ENCODE results near the gene MPHOSPH9. TPM values are rescaled to one million over a fixed set of nuclear protein-coding genes. Genes with fewer than 3 reads are reported as not detected.

Gene MPHOSPH9
- total RNA-seq, 1 experiment from 2014 or later: 72.3 TPM

GRCh38 chr12:123238961-123239360 is 6.0 kb upstream of the MPHOSPH9 start:
- peaks cover 6% of the 10 kb centered on the region; the same call in 1 of the 2 replicates for H3K4me1 ChIP-seq (ENCODE audit: control insufficient read depth, insufficient read depth, low read length)
- intact Hi-C loops (cut with micrococcal nuclease; ENCODE audit: unreplicated experiment) (loop anchor here (10.0 kb wide), 1 partner anchor 254 kb away; the partner anchor contains the start of gene ARL6IP4), in situ Hi-C loops (cut with HindIII; ENCODE audit: low pct_unique_long_range_greater_than_20kb, low sequenced_read_pairs) (no loop called here)
- ChIA-PET CTCF (no interaction called here), POLR2A (no interaction called here)
- H3K9me3 ChIP-seq (ENCODE audit: control insufficient read depth, insufficient read depth, low read depth, low read length): no peaks in the 10 kb centered on the region
- no peak overlapping the region for H3K4me3 ChIP-seq (ENCODE audit: low read depth in 2 of 2, low read length in 2 of 2)
- no peaks in the 10 kb centered on the region for H3K36me3 ChIP-seq (ENCODE audit: control insufficient read depth, insufficient read depth, low read length)
- no peak overlapping the region for H3K27ac ChIP-seq (ENCODE audit: low read length)
- H3K27me3 ChIP-seq (ENCODE audit: control insufficient read depth, insufficient read depth, low read length): no peaks in the 10 kb centered on the region
- DNase-seq (ENCODE audit: low read depth, low spot score): no peak
- no peak for ATAC-seq
- TF ChIP-seq POLR2AphosphoS5 (IDR thresholded peaks at IDR 0.05; ENCODE audit: low read depth, low read length): no peak
- no peak for TF ChIP-seq TCF7L2 (IDR thresholded peaks at IDR 0.05; ENCODE audit: low read depth, low read length)
- TF ChIP-seq REST (IDR thresholded peaks at IDR 0.05; ENCODE audit: insufficient read depth in 1 of 2, low read depth in 2 of 2, low read length in 1 of 2): no peak
- no peak for TF ChIP-seq SIN3A (IDR thresholded peaks at IDR 0.05; ENCODE audit: borderline replicate concordance, insufficient read depth, low read depth, low read length)
- no TSS peak for BruUV-seq (replicated peaks)

- Histone ChIP-seq H3K9me3 (ENCODE audit: control insufficient read depth, insufficient read depth, low read depth, low read length) (no peaks in the 10 kb centered on the region), H3K36me3 (ENCODE audit: control insufficient read depth, insufficient read depth, low read length) (no peaks in the 10 kb centered on the region), H3K4me3 (ENCODE audit: low read depth in 2 of 2, low read length in 2 of 2) (no peak overlapping the region), H3K4me1 (ENCODE audit: control insufficient read depth, insufficient read depth, low read length) (peaks cover 6% of the 10 kb centered on the region; the same call in 1 of the 2 replicates), H3K27me3 (ENCODE audit: control insufficient read depth, insufficient read depth, low read length) (no peaks in the 10 kb centered on the region), H3K27ac (ENCODE audit: low read length) (no peak overlapping the region)
- BruUV-seq (replicated peaks): no TSS peak
- ChIA-PET CTCF (interaction anchor here (0.6 to 1.1 kb wide), 5 partner anchors 195 to 580 kb away, joined by 3 to 4 read pairs (median 3); no protein-coding TSS in a partner anchor), POLR2A (interaction anchor here (0.5 kb wide), 1 partner anchor 265 kb away, joined by 7 read pairs; no protein-coding TSS in a partner anchor)
- in situ Hi-C loops (cut with HindIII; ENCODE audit: low pct_unique_long_range_greater_than_20kb, low sequenced_read_pairs): no loop called here
- intact Hi-C loops (cut with micrococcal nuclease; ENCODE audit: unreplicated experiment): loop anchor here (10.0 kb wide), 1 partner anchor 254 kb away; the partner anchor contains the start of gene ARL6IP4
- ATAC-seq (no peak), DNase-seq (ENCODE audit: low read depth, low spot score) (no peak)
- no peak for TF ChIP-seq SIN3A (IDR thresholded peaks at IDR 0.05; ENCODE audit: borderline replicate concordance, insufficient read depth, low read depth, low read length)
- TF ChIP-seq CTCF (IDR thresholded peaks at IDR 0.05): no peak; the same call in 1 of the 2 replicates
- no peak for TF ChIP-seq TCF7L2 (IDR thresholded peaks at IDR 0.05; ENCODE audit: low read depth, low read length)
- no peak for TF ChIP-seq POLR2AphosphoS5 (IDR thresholded peaks at IDR 0.05; ENCODE audit: low read depth, low read length)
- no peak for TF ChIP-seq REST (IDR thresholded peaks at IDR 0.05; ENCODE audit: insufficient read depth in 1 of 2, low read depth in 2 of 2, low read length in 1 of 2)
Measured at GRCh38 chr12:123238330-123238682, 5.4 kb upstream of the MPHOSPH9 start.
